GM23248 (cell line): ENCODE data around the gene RALGDS.

Experiments used
- EZH2 ChIP-seq: fragments of 200-600 bp; sonication (generic); IDR thresholded peaks from 2 replicates; pipeline ENCODE4 v1.6.1; 2018; ENCODE audit warnings: antibody characterized with exemption, mild to moderate bottlenecking; ENCODE audit not compliant: insufficient read depth, poor library complexity, severe bottlenecking
- EZH2phosphoT487 ChIP-seq: fragments of 200-600 bp; sonication (generic); IDR thresholded peaks from 2 replicates; pipeline ENCODE4 v1.6.1; 2018; ENCODE audit warnings: antibody characterized with exemption, moderate library complexity, mild to moderate bottlenecking, low read depth; ENCODE audit not compliant: insufficient read depth

DNA sequence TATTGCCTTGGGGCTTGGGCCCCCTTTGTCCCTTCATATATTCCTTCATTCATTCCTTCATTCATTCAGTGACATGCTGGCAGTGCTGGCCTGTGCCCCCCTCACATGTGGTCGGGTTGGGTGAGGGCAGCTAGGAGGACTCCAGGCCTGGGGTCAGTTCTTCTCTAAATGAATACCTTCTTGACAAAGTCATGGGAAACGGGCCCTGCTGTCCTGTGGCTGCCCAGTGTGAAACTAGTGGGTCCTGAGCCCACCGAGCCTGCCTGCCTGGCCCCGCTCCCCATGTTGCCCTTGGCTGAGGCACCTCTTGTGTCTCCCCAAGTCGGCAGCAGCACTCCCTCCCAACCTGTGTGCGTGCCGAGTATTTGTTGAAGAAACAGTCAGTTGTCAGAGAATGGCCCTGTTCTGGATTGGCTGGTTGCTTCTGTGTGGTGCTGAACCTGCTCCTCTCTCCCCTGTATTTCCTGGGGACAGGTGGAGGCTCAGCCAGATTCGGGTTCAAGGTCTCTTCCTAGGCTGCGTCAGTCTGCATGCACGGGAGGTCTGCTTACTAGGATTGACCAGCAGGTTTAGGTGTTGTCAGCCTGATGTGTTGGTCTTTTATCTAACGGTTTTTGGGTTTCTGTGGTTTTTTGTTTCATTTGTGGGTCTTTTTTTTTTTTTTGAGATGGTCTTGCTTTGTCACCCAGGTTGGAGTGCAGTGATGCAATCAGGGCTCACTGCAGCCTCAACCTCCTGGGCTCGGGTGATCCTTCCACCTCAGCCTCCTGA lies 62.3 kb downstream of the RALGDS start:
- no peak for TF ChIP-seq EZH2
- TF ChIP-seq EZH2phosphoT487 = no peak
